HG03565 (cell line): ENCODE measurements around the gene CXCL9.
"Not testable (repeated sequence)": the region's sequence is repeated elsewhere in the genome, so short reads cannot be mapped to it uniquely, and the experiment has no call there.

ENCODE experiments used
- ATAC-seq: cut with Tn5 transposase; IDR thresholded peaks from one replicate; pipeline ENCODE4 v1.9.1; 2021; ENCODE audit warnings: mild to moderate bottlenecking, moderate library complexity; ENCODE audit not compliant: unreplicated experiment

CXCL9 gene

GRCh38 chr4:75962072-75962471, 45.2 kb downstream of the CXCL9 start:
- ATAC-seq: not testable (repeated sequence)

DNA sequence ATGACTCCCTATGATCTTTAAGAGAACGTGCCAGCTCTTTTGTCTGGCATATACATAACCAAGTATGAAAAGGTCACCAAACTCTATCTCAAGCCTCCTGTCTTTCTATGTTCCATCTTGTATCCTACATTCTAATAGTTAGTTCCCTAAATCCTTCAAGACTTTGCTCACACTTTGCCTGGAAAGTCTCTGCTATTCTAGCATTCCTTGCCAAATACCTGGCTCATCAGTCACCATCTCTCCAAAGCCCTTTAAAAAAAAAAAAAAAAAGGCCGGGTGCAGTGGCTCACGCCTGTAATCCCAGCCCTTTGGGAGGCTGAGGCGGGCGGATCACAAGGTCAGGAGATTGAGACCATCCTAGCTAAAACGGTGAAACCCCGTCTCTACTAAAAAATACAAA, 48.8 kb downstream of the CXCL9 start:
- ATAC-seq: not testable (repeated sequence)

GRCh38 chr4:75954811-75955210, 52.5 kb downstream of the CXCL9 start:
- not testable (repeated sequence) for ATAC-seq

DNA sequence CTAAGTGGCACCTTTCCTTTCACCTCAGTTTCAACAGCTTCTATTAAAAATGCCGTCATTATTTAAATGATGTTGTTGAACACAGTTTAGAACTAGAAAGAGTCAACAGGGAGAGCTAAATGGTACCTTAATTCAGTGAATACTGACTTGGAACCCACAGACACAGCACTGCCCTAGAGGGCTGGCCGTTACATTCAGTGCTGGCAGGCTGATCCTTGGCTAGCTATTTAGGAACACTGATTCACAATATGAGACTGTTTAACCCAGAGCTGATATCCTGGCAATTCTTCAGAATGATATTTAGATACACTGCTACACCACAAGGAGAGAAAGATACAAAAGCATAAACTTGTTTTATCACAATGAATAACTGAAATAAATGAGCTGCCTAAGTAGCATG, 53.8 kb downstream of the CXCL9 start:
- no peak for ATAC-seq
